GOT3 (cell line): ENCODE measurements around the gene METTL6.
A peak's percentile ranks its signal among the peaks of the same experiment; 100 is the strongest.
"Not testable (repeated sequence)": the region's sequence is repeated elsewhere in the genome, so short reads cannot be mapped to it uniquely, and the experiment has no call there.

Source experiments
- DNase-seq: peaks from one replicate; lab custom pipeline; 2025; ENCODE audit warnings: mixed read lengths; lab: John Stamatoyannopoulos, UW

METTL6 gene

GRCh38 chr3:15427182-15427880 lies at the start of gene METTL6, which contains the start of gene EAF1:
TSS of gene METTL6 (minus strand) at chr3:15427544. CDS start at chr3:15426511, 1,033 bp downstream.
TSS of gene EAF1 (plus strand) at chr3:15427598. CDS start at chr3:15427780, 182 bp downstream.
- DNase-seq: peak; percentile 53

GRCh38 chr3:15476378-15476777 lies 49.0 kb upstream of the METTL6 start:
- no peak for DNase-seq

- DNase-seq: no peak
Observed at GRCh38 chr3:15475161-15475560, 47.8 kb upstream of the METTL6 start.

GRCh38 chr3:15471861-15472260 lies 44.5 kb upstream of the METTL6 start:
- DNase-seq: no peak

- DNase-seq: no peak
Observed at GRCh38 chr3:15470849-15471248, 43.5 kb upstream of the METTL6 start.

GRCh38 chr3:15470261-15470660 lies 42.9 kb upstream of the METTL6 start:
- DNase-seq: no peak

- no peak for DNase-seq
Observed at GRCh38 chr3:15467227-15468181, 40.2 kb upstream of the METTL6 start.

GRCh38 chr3:15465876-15466585 lies 38.7 kb upstream of the METTL6 start:
- no peak for DNase-seq

- no peak for DNase-seq
Observed at GRCh38 chr3:15462451-15462850, 35.1 kb upstream of the METTL6 start.

- DNase-seq: no peak
Observed at GRCh38 chr3:15460891-15461531, 33.7 kb upstream of the METTL6 start.

GRCh38 chr3:15458212-15458780 lies 31.0 kb upstream of the METTL6 start:
- no peak for DNase-seq

GRCh38 chr3:15456915-15457314 lies 29.6 kb upstream of the METTL6 start:
- not testable (repeated sequence) for DNase-seq

GRCh38 chr3:15456321-15456720 lies 29.0 kb upstream of the METTL6 start:
- no peak for DNase-seq

GRCh38 chr3:15455756-15456155 lies 28.4 kb upstream of the METTL6 start:
- DNase-seq: no peak

GRCh38 chr3:15454965-15455364 lies 27.6 kb upstream of the METTL6 start:
- no peak for DNase-seq

- DNase-seq: no peak
Observed at GRCh38 chr3:15453991-15454625, 26.8 kb upstream of the METTL6 start.

- DNase-seq: no peak
Observed at GRCh38 chr3:15453501-15453900, 26.2 kb upstream of the METTL6 start.

- no peak for DNase-seq
Observed at GRCh38 chr3:15452961-15453360, 25.6 kb upstream of the METTL6 start.

GRCh38 chr3:15452156-15452555 lies 24.8 kb upstream of the METTL6 start:
- no peak for DNase-seq

GRCh38 chr3:15451216-15452113 lies 24.1 kb upstream of the METTL6 start:
- no peak for DNase-seq
